ENCODE data around the gene COX4I1. TPM values are rescaled to one million over a fixed set of nuclear protein-coding genes. Genes with fewer than 3 reads are reported as not detected.
A peak's percentile ranks its signal among the peaks of the same experiment; 100 is the strongest.

Gene COX4I1
- total and polyA plus RNA-seq, 2 of the 8 experiments (the other 6 are each of a cell fraction or from before 2014, with no cell fraction given): 507 to 707 TPM

DNA sequence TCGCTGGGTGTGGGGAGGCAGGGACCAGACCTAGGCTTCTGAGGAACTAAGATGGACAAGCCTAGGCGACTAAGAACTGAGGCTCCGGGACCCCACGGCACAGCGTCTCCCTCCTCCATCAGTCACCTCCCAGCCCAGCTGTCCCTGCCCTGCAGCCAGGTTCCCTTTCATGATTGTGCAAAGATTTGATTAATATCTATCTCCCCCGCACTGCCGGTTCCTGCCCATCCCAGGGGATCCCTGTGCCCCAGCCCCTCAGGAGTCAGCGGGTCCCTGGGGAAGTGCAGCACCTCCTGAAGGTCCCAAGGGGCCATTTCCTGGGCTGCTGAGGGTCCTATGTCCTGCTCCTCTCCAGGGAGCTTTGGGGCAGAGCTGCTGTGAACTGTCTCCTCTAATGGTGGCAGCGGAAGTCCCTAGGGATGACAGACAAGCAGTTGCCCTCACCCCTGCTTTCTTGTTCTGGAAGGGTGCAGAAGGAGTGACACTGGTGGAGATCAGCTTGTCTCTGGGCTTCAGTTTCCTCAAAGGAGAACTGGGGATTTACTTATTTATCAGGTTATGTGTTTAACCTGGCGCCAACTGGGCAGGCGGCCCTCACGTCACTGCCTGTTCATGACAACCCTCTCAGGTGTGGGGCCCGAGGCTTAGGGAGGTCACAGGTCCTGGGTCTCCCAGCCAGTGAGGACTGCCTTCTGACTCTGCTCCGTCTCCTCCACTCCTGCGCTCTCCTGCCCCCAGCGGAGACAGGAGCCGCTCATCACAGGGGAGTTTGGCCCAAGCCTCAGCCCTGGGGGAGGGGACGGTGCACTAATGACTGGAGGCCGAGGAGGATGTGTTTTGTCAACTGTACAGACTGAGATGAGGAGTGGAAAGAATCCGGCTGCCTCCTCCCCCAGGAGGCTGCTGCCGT is 46.7 kb upstream of the COX4I1 start:
- ChIA-PET POLR2A (ENCODE audit: partially characterized antibody) (interaction anchor here (0.6 to 1.5 kb wide), 3 partner anchors 10 to 15 kb away, joined by 4 to 5 read pairs (median 4); no protein-coding TSS in a partner anchor), CTCF (ENCODE audit: partially characterized antibody) (interaction anchor here (0.7 to 1.8 kb wide), 8 partner anchors 8 to 262 kb away, joined by 3 to 6 read pairs (median 3); no protein-coding TSS in a partner anchor)
- Histone ChIP-seq H3K9ac (replicated peaks in 1 of 4; ENCODE audit: extremely low read depth in 1 of 4, low read depth in 3 of 4, low read length in 3 of 4) (no peak overlapping the region), H3K4me2 (ENCODE audit: insufficient read depth in 1 of 2, low read depth in 2 of 2, low read length in 2 of 2) (peak overlapping the region in 1 of 2 experiments; percentile 37; a peak in 2 of 4 replicates), H2AFZ (ENCODE audit: low read length) (no peak overlapping the region), H2AK5ac (ENCODE audit: low read depth, low read length) (no peak overlapping the region), H3K14ac (ENCODE audit: insufficient read length) (no peak overlapping the region), H3K56ac (replicated peaks; ENCODE audit: insufficient read length, low read depth, low read length) (no peak overlapping the region), H4K8ac (ENCODE audit: extremely low read depth, insufficient read depth, low read length) (no peak overlapping the region), H2BK15ac (ENCODE audit: low read length) (peak overlapping the region; percentile 94; the same call in 1 of the 2 replicates), H4K20me1 (replicated peaks in 1 of 2; ENCODE audit: control insufficient read depth in 1 of 2, insufficient read depth in 2 of 2, low read length in 2 of 2) (peaks cover 0 to 3% of the 10 kb centered on the region in 2 experiments), H2BK5ac (ENCODE audit: low read depth, low read length) (no peak overlapping the region; the same call in 1 of the 2 replicates), H4K91ac (replicated peaks; ENCODE audit: insufficient read length, low read length) (no peak overlapping the region), H4K5ac (ENCODE audit: insufficient read length, low read depth, low read length) (no peak overlapping the region), H2BK120ac (replicated peaks; ENCODE audit: low read depth, low read length) (peak overlapping the region; percentile 57), H3K27ac (ENCODE audit: low read depth, low read length) (no peak overlapping the region), H2BK12ac (ENCODE audit: low read depth, low read length) (peak overlapping the region; percentile 78; the same call in 1 of the 2 replicates), H3K4me1 (replicated peaks in 1 of 4; ENCODE audit: control insufficient read depth in 3 of 4, insufficient read depth in 4 of 4, low read length in 3 of 4) (peaks cover 0 to 29% (median 21%) of the 10 kb centered on the region in 4 experiments; a peak in 6 of 7 replicates), H3K9me3 (ENCODE audit: insufficient read depth in 2 of 2, low read depth in 1 of 2, low read length in 1 of 2) (no peaks in the 10 kb centered on the region), H2BK20ac (ENCODE audit: low read length) (peak overlapping the region; percentile 61; the same call in 1 of the 2 replicates), H3K79me1 (ENCODE audit: low read depth, low read length) (no peaks in the 10 kb centered on the region), H3K79me2 (ENCODE audit: control insufficient read depth in 1 of 2, insufficient read depth in 2 of 2, low read length in 2 of 2) (no peaks in the 10 kb centered on the region), H3K18ac (ENCODE audit: extremely low read depth, low read length) (peak overlapping the region; percentile 53), H3K36me3 (ENCODE audit: control insufficient read depth in 2 of 4, insufficient read depth in 4 of 4, low read length in 3 of 4) (no peaks in the 10 kb centered on the region), H3K4me3 (ENCODE audit: extremely low read depth in 1 of 4, insufficient read depth in 2 of 4, low read depth in 3 of 4, low read length in 4 of 4) (no peak overlapping the region; a peak in 1 of 8 replicates), H3K4ac (replicated peaks; ENCODE audit: insufficient read length, low read depth, low read length) (no peak overlapping the region), H3K23me2 (ENCODE audit: low read depth, low read length) (peaks cover 4% of the 10 kb centered on the region; the same call in 1 of the 2 replicates), H3K27me3 (replicated peaks in 1 of 4; ENCODE audit: control insufficient read depth in 3 of 4, extremely low read depth in 1 of 4, insufficient read depth in 3 of 4, low read length in 3 of 4) (peaks cover 3 to 34% (median 22%) of the 10 kb centered on the region in 4 experiments), H3K23ac (ENCODE audit: insufficient read length) (no peak overlapping the region)
- DNase-seq (ENCODE audit: low read depth in 1 of 2, low spot score in 2 of 2): peak in 1 of 2 experiments; percentile 67
- WGBS, 2 experiments (ENCODE audit: extremely low coverage in 1 of 2, insufficient coverage in 1 of 2, insufficient read length in 1 of 2, insufficient replicate concordance in 2 of 2, low coverage in 1 of 2, low lambda C conversion rate in 2 of 2, missing lambda C conversion rate in 1 of 2): 71% methylated on average over 21 of the region's 21 CpGs; no CpG with 5 or more reads in 1 of the 2 experiments
- TF ChIP-seq, protein P1, sequence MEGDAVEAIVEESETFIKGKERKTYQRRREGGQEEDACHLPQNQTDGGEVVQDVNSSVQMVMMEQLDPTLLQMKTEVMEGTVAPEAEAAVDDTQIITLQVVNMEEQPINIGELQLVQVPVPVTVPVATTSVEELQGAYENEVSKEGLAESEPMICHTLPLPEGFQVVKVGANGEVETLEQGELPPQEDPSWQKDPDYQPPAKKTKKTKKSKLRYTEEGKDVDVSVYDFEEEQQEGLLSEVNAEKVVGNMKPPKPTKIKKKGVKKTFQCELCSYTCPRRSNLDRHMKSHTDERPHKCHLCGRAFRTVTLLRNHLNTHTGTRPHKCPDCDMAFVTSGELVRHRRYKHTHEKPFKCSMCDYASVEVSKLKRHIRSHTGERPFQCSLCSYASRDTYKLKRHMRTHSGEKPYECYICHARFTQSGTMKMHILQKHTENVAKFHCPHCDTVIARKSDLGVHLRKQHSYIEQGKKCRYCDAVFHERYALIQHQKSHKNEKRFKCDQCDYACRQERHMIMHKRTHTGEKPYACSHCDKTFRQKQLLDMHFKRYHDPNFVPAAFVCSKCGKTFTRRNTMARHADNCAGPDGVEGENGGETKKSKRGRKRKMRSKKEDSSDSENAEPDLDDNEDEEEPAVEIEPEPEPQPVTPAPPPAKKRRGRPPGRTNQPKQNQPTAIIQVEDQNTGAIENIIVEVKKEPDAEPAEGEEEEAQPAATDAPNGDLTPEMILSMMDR (IDR thresholded peaks at IDR 0.05; ENCODE audit: control extremely low read depth in 1 of 3, insufficient read depth in 1 of 3, low read depth in 1 of 3, low read length in 3 of 3): peak; percentile 28 to 45 (median 39)
- TF ChIP-seq RBBP5 (IDR thresholded peaks at IDR 0.05; ENCODE audit: borderline replicate concordance, low read depth, low read length) (no peak), RAD21 (IDR thresholded peaks at IDR 0.05 in 1 of 2, conservative IDR thresholded peaks at IDR 0.05 in 1 of 2; ENCODE audit: low read depth in 2 of 2, low read length in 2 of 2) (peak; percentile 4 to 38; a peak in 2 of 4 replicates), FOSL1 (IDR thresholded peaks at IDR 0.05; ENCODE audit: insufficient read depth, low read depth, low read length) (no peak), KDM4A (IDR thresholded peaks at IDR 0.05; ENCODE audit: low read depth, low read length, severe bottlenecking) (no peak)
- TF ChIP-seq, protein P2, sequence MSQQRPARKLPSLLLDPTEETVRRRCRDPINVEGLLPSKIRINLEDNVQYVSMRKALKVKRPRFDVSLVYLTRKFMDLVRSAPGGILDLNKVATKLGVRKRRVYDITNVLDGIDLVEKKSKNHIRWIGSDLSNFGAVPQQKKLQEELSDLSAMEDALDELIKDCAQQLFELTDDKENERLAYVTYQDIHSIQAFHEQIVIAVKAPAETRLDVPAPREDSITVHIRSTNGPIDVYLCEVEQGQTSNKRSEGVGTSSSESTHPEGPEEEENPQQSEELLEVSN (IDR thresholded peaks at IDR 0.05): no peak
- FAIRE-seq: no peak
